HG02571 (cell line): Measurements from ENCODE around the gene MAPK14.
A peak's percentile ranks its signal among the peaks of the same experiment; 100 is the strongest.
"Not testable (repeated sequence)": the region's sequence is repeated elsewhere in the genome, so short reads cannot be mapped to it uniquely, and the experiment has no call there.

Experiments
- ATAC-seq: cut with Tn5 transposase; IDR thresholded peaks from one replicate; pipeline ENCODE4 v1.9.1; 2021; ENCODE audit warnings: mild to moderate bottlenecking, moderate library complexity; ENCODE audit not compliant: unreplicated experiment

Gene MAPK14

GRCh38 chr6:36120979-36121786, 93.6 kb downstream of the MAPK14 start:
- no peak for ATAC-seq

DNA sequence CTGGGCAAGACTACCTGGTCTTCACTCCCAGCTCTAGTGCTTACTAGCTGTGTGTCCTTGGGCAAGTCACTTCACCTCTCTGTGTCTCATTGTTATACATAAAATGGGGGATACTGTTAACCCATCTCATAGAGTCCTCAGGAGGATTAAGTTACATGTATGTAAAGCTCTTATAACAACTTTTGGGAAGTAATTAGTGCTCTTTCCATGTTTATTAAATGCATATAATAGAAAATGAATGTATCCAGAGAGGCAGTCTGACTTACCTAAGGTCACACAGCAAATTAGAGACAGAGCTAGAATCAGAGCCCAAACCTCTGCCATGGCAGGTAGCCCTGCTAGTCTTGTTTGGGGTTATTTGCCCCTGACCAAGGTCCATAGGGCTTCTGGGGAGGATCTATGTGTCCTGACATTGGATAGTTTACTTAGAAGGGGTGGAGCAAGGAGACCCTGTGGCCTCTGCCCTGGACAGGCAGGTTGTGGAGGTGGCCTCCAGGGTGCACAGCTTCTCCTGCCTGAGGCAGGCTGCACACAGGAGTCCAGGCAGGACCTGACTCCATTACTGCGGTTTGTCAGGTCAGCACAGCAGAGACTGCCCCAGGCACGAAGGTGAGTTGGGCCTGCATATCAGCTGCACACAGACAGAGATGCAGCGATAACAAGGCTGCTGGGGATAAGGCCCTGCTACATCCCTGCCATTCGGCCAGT, 94.3 kb downstream of the MAPK14 start:
- ATAC-seq: no peak

DNA sequence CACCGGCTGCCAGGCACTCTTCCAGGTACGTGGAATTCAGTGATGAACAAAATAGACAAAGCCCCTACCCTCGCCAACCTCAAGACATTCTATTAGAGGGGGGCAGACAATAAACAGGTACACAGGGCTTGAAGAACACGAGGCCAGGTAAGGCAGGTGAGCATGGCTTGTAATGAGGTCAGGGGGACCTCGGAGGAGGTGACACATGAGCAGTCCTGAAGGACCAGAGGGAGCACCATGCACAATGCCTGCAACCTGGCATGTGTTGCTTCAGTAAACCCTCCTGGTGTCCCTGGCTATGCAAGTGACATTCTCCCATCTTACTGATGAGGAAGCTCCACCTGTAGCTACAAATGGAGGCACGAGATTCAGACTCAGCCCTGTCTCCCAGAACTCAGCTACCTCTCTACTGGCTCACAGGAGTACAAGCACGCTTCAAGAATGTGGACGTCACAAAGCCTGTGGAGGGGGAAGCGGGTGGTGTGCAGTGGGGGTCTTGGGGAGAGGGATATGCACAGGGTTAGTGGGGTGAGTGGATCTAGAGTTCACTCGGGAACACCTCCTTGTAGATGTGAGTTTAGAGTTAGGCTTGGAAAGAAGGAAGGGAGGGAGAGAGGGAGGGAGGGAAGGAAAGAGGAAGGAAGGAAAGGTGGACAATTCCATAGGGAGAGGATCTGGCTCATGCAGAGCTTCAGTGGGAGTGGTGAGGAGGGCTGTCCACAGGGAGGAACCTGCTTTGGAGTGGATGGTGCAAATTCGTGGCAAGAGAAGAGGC, 95.1 kb downstream of the MAPK14 start:
- ATAC-seq: no peak

GRCh38 chr6:36123270-36124139, 95.9 kb downstream of the MAPK14 start:
- ATAC-seq: peak; percentile 75

- ATAC-seq: not testable (repeated sequence)
Measured at GRCh38 chr6:36124346-36124745, 96.7 kb downstream of the MAPK14 start.

DNA sequence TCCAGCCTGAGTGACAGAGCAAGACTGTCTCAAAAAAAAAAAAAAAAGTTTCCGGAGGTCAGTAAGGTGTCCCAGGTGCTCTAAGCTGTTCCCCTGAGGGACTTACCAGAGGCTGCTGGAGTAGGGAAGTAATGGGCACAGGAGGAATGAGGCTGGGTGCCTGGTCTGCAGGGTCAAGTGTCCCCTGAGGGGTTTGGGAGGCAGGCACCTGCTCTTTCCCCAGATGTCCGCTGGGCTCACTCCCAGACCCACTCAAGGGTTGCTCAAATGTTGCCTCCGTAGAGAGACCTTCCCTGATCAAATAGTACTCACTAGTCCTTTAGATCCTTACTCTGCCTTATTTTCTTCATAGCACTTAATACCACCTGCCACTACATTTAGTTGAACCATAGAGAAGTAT, 97.3 kb downstream of the MAPK14 start:
- ATAC-seq: no peak

DNA sequence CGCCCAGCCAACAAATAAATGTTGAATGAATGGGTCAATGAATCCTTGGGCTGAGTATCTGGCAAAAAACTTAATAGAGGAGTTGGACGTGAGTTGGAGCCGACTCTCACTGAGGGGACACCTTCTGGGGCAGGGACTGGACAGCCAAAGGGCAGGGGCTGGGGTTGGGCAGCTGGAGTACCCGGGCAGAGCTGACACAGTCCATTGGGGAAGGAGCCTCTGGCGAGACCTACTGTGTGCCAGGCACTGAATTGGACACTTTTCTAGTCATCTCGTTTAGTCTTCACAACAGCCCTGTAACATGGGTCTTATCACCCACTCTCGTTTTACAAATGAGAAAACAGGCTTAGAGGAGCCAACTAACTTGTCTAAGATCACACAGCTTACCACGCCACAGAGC, 98.0 kb downstream of the MAPK14 start:
- no peak for ATAC-seq

DNA sequence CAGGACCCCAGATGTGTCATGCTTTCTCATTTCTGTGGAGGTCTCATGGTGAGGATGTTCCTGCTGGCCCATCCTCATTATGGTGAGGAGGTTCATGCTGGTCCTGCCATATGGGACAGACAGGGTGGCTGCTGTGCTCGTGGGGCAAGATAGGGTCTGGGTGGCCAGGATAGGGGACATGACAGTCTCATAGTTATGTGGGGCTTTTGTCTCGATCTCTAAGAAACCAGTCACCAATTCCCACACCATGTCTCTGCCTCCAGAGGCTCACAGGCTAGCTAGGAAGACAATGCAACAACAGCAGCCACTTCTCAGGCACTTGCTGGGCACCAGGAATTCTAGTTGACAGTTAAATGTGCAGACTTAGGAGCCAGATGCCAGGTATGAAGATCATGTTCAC, 98.5 kb downstream of the MAPK14 start:
- ATAC-seq: no peak

DNA sequence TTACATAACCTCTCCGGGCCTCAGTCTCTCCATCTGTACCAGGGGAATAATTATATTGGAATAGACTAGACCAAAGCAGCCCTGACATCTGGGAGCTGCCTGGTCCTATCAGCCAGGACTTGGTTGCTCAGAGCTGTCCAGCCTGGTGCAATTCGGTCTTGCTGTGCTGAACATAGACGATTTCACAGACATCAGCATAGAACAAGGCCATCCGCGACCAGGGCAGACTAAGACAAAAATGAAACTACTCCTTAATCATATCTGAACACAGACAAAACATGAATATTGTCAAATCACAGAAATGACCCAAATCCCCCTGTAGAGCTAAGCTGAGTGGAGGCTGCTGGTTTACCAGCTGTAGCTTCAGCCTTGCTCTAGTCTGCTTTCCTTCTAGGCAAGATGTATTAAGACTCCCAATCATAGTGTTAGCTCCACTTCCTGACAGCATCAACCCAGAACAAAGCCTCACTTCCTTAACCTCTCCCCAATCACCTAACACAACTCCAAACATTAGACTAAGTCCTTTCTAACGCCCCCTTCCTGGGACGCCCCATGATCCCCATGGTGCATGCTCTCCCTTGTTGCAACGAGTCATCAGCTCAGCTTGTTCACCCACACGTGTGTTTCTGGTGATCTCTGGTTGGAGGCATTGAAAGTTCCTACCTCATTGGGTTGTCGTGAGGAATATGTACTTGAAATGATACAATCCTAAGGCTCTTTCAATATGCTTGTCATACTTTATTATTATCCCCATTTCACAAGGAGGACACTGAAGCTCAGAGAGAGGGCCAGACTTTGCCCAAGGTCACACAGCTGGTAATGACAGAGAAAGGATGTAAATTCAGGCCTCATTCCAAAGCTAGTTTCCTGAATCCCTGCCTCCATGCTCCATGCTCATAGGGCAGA, 99.2 kb downstream of the MAPK14 start:
- no peak for ATAC-seq

DNA sequence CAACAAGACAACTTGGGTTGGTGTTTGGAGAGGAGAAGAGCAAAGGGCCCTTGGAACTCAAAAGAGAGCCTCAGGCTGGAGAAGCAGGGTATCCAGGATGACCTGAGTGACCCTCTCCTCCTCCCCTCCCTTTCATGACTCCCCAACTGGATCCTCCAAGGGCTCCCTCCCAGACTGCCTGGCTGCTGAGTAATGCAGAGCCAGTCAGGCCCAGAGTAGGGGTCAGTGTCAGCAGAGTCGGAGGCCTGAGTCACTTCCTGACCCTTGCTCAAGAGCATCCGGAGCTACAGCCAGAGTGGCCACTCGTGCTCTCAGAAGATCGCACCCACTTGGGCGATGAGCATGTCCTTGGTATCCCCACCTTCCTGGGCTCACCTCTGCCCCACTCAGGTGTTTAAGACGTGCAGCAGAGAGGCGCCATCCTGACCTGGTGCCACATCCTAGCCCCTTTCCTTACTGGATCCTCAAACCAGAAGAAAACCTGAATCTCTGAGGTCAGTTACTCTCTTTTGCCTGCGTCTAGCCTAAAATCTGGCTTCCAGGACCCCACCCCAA, 99.9 kb downstream of the MAPK14 start:
- ATAC-seq: no peak

- ATAC-seq: no peak
Measured at GRCh38 chr6:36128073-36128472, 100.5 kb downstream of the MAPK14 start.

DNA sequence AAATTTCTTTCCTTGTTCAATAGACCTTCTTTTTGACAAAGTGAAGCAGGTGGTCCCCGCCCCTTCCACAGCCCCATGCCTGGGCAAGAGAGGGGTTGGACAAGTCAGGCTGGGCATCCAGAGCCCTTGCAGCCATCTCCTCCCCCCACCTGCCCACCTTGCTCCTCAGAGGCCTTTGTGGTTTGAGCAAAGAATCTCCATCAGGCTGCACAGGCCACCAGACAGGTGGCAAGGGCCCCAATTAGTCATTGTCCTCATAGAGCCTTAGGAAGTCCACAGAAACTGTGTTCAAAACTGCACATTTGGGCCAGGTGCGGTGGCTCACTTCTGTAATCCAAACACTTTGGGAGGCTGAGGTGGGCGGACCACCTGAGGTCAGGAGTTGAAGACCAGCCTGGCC, 101.2 kb downstream of the MAPK14 start:
- no peak for ATAC-seq

DNA sequence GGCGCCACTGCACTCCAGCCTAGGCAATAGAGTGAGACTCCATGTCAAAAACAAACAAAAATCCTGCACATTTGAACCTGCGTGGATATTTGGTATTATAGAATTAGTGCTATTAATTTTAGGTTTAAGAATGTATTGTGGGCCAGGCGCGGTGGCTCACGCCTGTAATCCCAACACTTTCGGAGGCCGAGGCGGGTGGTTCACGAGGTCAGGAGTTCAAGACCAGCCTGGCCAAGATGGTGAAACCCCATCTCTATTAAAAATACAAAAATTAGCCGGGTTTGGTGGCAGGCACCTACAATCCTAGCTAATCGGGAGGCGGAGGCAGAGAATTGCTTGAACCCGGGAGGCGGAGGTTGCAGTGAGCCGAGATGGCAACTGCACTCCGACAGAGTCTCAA, 101.7 kb downstream of the MAPK14 start:
- ATAC-seq: not testable (repeated sequence)

- ATAC-seq: no peak
Measured at GRCh38 chr6:36129941-36130666, 102.5 kb downstream of the MAPK14 start, which contains the start of gene MAPK13. Gene MAPK13 (plus strand): TSS chr6:36130513. CDS start chr6:36130583, 70 bp downstream.

- peak; percentile 24 for ATAC-seq
Measured at GRCh38 chr6:36130667-36131510, 103.3 kb downstream of the MAPK14 start.

DNA sequence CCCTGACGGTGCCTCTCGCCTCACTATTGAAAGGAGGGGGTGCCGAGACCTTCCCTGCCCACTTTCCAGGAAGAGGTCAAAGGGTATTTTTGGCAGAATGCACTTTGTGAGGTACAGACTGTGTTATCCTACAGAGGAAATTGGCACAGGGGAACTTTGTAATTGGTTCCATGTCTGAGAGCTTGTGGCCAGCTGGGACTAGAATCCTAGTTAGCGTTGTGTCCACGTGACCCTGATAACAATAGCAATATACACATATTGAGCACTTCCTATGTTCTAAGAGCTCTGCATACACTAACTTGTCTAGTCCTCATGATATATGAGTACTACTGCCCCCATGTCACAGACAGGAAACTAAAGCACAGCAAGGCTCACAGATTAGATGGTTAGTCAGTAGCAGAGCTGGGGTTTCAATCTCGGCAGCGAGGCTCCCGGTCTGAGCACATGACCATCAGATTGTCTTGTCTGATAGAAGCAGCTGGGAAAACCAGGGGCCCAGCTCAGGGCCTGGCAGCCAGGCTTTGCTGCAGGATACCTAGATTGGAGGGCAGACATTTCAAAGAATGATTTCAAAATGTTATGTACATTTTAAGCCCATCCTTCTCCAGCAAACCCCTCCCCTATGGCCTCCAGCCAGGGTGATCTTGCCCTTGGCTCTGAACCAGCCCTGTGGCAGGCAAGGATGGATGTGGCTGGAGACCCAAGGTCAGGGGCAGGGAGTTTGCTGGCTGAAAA, 104.1 kb downstream of the MAPK14 start:
- ATAC-seq: peak; percentile 85
